ENCODE measurements around the gene C2CD3. TPM values are rescaled to one million over a fixed set of nuclear protein-coding genes. Genes with fewer than 3 reads are reported as not detected.

Gene C2CD3
- total and polyA plus RNA-seq, 7 donors, result 5.1 to 14.4 (median 9.7) TPM

DNA sequence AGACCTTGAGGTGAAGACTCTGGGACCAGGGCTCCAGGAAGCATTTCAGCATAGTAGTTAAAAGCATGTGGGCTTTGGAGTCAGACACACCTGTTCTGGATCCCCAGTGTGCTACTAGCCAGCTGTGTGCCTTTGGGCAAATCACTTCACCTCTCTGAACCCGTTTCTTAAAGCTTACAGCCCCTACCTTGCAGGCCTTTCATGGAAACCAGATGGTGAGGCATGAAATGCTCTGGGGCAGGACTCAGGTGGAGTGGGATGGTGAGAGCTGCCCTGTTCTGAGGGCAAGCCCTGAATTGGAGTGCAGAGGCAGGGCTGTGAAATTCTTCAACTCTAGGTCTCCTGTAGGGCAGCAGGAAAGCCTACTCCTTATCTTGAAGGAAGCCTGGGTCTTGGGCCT is 198.6 kb downstream of the C2CD3 start:
- H3K36me3 ChIP-seq (ENCODE audit: insufficient read depth in 1 of 2, low read depth in 1 of 2), result peaks cover 0 to 31% of the 10 kb centered on the region in 2 donors
- no peaks in the 10 kb centered on the region for H3K4me1 ChIP-seq
- 74 to 78% (median 77%) methylated on average over 1 of the region's 1 CpG for WGBS, 3 donors
- intact Hi-C loops (cut with DNase I), result no loop called here
- no peak for ATAC-seq
- no peaks in the 10 kb centered on the region for H3K9me3 ChIP-seq
- H3K4me3 ChIP-seq, result no peak overlapping the region
- peak in 1 of 2 donors; percentile 6 for DNase-seq
- no peaks in the 10 kb centered on the region for H3K27me3 ChIP-seq (ENCODE audit: insufficient read depth in 3 of 3, low read length in 2 of 3)
- TF ChIP-seq, protein P1, sequence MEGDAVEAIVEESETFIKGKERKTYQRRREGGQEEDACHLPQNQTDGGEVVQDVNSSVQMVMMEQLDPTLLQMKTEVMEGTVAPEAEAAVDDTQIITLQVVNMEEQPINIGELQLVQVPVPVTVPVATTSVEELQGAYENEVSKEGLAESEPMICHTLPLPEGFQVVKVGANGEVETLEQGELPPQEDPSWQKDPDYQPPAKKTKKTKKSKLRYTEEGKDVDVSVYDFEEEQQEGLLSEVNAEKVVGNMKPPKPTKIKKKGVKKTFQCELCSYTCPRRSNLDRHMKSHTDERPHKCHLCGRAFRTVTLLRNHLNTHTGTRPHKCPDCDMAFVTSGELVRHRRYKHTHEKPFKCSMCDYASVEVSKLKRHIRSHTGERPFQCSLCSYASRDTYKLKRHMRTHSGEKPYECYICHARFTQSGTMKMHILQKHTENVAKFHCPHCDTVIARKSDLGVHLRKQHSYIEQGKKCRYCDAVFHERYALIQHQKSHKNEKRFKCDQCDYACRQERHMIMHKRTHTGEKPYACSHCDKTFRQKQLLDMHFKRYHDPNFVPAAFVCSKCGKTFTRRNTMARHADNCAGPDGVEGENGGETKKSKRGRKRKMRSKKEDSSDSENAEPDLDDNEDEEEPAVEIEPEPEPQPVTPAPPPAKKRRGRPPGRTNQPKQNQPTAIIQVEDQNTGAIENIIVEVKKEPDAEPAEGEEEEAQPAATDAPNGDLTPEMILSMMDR (IDR thresholded peaks at IDR 0.05), result no peak
- H3K27ac ChIP-seq, result no peak overlapping the region

DNA sequence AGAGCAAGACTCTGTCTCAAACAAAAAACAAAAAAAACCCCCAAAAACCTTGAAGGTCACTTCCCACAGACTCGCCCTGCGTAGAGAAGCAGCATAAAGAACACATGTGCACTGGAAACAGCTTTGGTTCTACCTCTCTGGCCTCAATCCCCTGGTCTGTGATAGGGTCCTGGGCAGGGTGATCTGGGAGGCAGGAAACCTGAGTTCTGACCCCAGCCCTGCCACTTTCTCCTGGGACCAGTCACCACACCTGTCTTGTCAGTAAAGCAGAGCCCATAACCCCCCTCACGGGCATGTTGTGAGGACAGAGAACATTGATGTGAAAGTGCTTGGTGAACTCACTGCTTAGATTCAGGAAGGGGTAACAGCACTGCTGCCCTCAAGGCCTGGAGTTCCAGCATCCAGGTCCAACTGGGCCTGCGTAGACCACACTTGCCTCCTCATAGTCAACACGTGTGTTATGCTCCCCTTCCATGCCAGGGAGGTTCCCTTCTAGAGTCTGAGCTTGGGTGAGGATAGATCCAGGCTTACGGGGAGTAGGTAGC is 199.6 kb downstream of the C2CD3 start:
- Histone ChIP-seq H3K27me3 (ENCODE audit: insufficient read depth in 3 of 3, low read length in 2 of 3) (no peaks in the 10 kb centered on the region), H3K4me3 (no peak overlapping the region), H3K9me3 (no peaks in the 10 kb centered on the region), H3K36me3 (ENCODE audit: insufficient read depth in 1 of 2, low read depth in 1 of 2) (peaks cover 0 to 21% of the 10 kb centered on the region in 2 donors), H3K27ac (no peak overlapping the region), H3K4me1 (no peaks in the 10 kb centered on the region)
- ATAC-seq (peak in 1 of 4 donors; percentile 16), DNase-seq (peak in 1 of 2 donors; percentile 20)
- WGBS, 3 donors, result 70 to 85% (median 80%) methylated on average over 6 of the region's 6 CpGs
- intact Hi-C loops (cut with DNase I), result no loop called here
- TF ChIP-seq, protein P1 (IDR thresholded peaks at IDR 0.05), result no peak

DNA sequence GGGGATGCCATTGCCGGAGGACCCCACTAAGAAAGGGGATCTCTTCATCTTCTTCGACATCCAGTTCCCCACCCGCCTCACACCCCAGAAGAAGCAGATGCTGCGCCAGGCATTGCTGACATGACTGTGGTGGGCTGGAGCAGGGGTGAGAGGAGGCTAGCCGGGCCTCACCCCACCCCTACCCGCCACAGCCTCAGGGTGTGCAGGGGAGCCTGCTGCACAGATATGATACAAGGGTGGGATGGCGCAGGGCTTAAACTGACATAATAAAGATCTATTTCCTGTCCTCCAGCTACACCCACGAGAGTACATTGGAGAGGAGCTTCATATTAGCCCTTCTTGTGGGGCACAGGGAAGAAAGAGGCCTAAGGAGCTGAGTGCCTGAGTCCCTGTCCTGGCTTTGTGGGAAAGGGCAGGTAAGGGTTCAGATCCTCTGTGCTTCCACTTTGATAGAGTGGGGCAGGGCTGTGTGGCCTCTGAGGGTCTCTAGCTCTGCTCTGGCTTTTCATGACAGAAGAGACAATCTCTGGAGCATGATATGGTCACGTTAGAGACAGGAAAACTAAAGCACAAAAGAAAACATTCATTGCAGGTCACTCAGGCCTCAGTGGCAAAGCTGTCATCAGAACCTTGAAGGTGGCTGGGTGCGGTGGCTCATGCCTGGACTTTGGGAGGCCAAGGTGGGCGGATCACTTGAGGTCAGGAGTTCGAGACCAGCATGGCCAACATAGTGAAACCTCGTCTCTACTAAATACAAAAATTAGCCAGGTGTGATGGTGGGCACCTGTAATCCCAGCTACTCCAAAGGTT is 200.6 kb downstream of the C2CD3 start:
- intact Hi-C loops (cut with DNase I), result loop anchor here in 1 of 2 donors (5.0 kb wide), 1 partner anchor 122 kb away; no protein-coding TSS in a partner anchor
- peak in 1 of 2 donors; percentile 35 for DNase-seq
- TF ChIP-seq, protein P1 (IDR thresholded peaks at IDR 0.05), result no peak
- no peak for ATAC-seq
- no peaks in the 10 kb centered on the region for H3K27me3 ChIP-seq (ENCODE audit: insufficient read depth in 3 of 3, low read length in 2 of 3)
- no peak overlapping the region for H3K27ac ChIP-seq
- H3K9me3 ChIP-seq, result no peaks in the 10 kb centered on the region
- 84 to 91% (median 85%) methylated on average over 12 to 13 of the region's 13 CpGs for WGBS, 3 donors
- H3K36me3 ChIP-seq (ENCODE audit: insufficient read depth in 1 of 2, low read depth in 1 of 2), result peaks cover 0 to 11% of the 10 kb centered on the region in 2 donors
- H3K4me1 ChIP-seq, result no peaks in the 10 kb centered on the region
- no peak overlapping the region for H3K4me3 ChIP-seq

DNA sequence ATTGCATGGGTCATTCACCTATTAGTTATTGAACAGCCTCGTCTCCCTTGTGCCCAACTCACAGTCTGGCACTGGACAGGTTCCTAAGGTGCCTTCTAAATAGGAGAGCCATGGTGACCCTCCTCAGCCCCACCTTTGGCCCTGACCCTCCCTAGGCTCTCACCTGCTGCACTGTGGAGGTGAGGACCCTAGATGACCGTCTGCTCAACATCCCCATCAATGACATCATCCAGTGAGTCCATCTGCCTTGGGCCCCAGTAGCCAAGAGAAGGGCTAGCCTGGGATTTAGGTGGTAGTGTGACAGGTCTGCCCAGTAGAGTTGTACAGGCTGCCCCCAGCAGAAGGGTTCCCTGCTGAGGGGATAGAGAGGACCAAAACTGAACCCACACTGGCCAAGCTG is 201.7 kb downstream of the C2CD3 start:
- ATAC-seq (no peak), DNase-seq (peak in 1 of 2 donors; percentile 23)
- no peaks in the 10 kb centered on the region for H3K9me3 ChIP-seq
- H3K36me3 ChIP-seq (ENCODE audit: insufficient read depth in 1 of 2, low read depth in 1 of 2), result no peaks in the 10 kb centered on the region
- H3K4me1 ChIP-seq, result peaks cover 1% of the 10 kb centered on the region
- intact Hi-C loops (cut with DNase I), result loop anchor here in 1 of 2 donors (5.0 kb wide), 1 partner anchor 123 kb away; no protein-coding TSS in a partner anchor
- WGBS, 3 donors, result 73 to 86% (median 83%) methylated on average over 2 of the region's 2 CpGs
- H3K4me3 ChIP-seq, result no peak overlapping the region
- no peaks in the 10 kb centered on the region for H3K27me3 ChIP-seq (ENCODE audit: insufficient read depth in 3 of 3, low read length in 2 of 3)
- no peak overlapping the region for H3K27ac ChIP-seq
- TF ChIP-seq, protein P1 (IDR thresholded peaks at IDR 0.05), result no peak
